BJ (cell line): ENCODE data around the gene NOTCH4. TPM values are rescaled to one million over a fixed set of nuclear protein-coding genes. Genes with fewer than 3 reads are reported as not detected.

Source experiments
- CTCF ChIA-PET: fragments of 350-600 bp; formaldehyde crosslinking; extraction: SDS; loops from one replicate; lab custom pipeline; 2021; ENCODE audit warnings: antibody characterized with exemption, inconsistent platforms; lab: Yijun Ruan, JAX
- POLR2A ChIA-PET: fragments of 300-600 bp; sonication (Branson Sonifier 250); formaldehyde crosslinking; extraction: SDS; loops from one replicate; lab custom pipeline; 2021; ENCODE audit warnings: antibody characterized with exemption; lab: Charles Lee
- DNase-seq: peaks from one replicate; pipeline ENCODE4 v3.0.0-alpha.2; 2011; ENCODE audit warnings: low read depth
- H3K27me3 ChIP-seq: 2 replicates; pipeline ENCODE4 v1.6.0; 2011; ENCODE audit warnings: low read length; ENCODE audit not compliant: control insufficient read depth, insufficient read depth
- H3K36me3 ChIP-seq: 2 replicates; pipeline ENCODE4 v1.5.1; 2011; ENCODE audit warnings: low read length; ENCODE audit not compliant: control insufficient read depth, insufficient read depth
- H3K4me3 ChIP-seq: 2 replicates; pipeline ENCODE4 v1.5.1; 2011; ENCODE audit warnings: low read depth, mild to moderate bottlenecking, control low read depth, low read length
- polyA plus RNA-seq: library from polyadenylated mRNA; depleted of rRNA; stranded (reverse); fragments of >200 nt; gene quantifications from 2 replicates; pipeline ENCODE4 v1.2.3, GENCODE V29; 2011
- TF ChIP-seq, protein P1 (sequence below): IDR thresholded peaks from 2 replicates; pipeline ENCODE4 v1.5.1; 2011; ENCODE audit warnings: low read depth, mild to moderate bottlenecking, control low read depth, inconsistent platforms, low read length, moderate library complexity; ENCODE audit not compliant: insufficient read depth

Gene NOTCH4
- polyA plus RNA-seq, 1 experiment = 0.42 TPM

DNA sequence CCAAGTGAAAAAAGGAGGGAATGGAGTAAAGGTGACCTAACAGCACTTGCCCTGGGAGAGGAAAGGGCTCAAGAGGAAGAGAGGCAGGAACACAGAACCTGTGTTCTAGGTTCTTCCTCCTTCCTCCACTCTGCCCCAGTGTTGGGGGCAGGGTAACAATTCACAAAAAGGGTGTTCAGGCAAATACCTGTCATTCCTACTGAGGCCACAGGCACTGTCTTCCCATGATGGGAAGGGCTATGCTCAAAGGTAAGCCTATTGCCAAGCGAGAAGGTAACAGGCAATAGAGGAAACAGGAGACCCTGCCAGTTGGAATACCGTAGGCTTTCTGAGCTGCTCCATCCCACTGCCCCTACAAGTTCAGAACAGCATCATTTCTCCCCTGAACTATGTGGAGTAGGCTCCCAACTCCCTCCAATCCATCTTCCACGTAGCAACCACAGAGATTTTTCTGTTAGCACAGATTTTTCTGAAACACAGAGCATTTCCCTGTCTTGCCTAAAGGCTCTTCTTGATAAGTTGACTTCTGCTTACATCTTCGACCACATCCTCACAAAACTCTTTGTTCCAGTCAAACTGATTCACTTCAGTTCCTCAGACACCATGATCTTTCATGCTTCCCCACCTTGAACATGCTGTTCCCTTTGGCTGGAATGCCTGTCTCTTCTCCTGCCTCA is 50.7 kb downstream of the NOTCH4 start:
- POLR2A ChIA-PET = no interaction called here

DNA sequence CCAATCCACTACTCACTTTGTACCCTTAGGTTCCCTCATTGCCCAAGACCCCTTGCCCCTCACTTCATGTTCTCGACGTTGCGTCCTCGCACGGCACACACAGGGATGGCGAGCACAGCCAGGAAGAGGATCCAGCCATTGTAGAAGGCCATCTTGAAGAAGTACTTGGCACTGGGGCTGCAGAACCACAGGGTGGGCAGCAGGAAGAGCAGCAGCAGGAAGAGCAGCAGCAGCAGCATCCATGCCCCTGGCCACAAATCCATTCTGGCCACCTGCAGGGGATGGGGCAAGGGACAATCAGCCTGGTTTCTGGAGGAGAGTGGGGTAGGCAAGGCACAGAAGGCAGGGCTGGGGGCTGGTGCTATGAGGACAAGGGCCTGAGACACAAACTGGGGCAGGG is 52.6 kb downstream of the NOTCH4 start:
- no peak for DNase-seq
- Histone ChIP-seq H3K36me3 (peaks cover 33% of the 10 kb centered on the region), H3K27me3 (no peaks in the 10 kb centered on the region), H3K4me3 (no peak overlapping the region)
- ChIA-PET CTCF (no interaction called here), POLR2A (no interaction called here)
- TF ChIP-seq, protein P1, sequence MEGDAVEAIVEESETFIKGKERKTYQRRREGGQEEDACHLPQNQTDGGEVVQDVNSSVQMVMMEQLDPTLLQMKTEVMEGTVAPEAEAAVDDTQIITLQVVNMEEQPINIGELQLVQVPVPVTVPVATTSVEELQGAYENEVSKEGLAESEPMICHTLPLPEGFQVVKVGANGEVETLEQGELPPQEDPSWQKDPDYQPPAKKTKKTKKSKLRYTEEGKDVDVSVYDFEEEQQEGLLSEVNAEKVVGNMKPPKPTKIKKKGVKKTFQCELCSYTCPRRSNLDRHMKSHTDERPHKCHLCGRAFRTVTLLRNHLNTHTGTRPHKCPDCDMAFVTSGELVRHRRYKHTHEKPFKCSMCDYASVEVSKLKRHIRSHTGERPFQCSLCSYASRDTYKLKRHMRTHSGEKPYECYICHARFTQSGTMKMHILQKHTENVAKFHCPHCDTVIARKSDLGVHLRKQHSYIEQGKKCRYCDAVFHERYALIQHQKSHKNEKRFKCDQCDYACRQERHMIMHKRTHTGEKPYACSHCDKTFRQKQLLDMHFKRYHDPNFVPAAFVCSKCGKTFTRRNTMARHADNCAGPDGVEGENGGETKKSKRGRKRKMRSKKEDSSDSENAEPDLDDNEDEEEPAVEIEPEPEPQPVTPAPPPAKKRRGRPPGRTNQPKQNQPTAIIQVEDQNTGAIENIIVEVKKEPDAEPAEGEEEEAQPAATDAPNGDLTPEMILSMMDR = no peak

More for the DNA sequence above, 50.7 kb downstream of the NOTCH4 start:
- Histone ChIP-seq H3K27me3 (no peaks in the 10 kb centered on the region), H3K4me3 (no peak overlapping the region), H3K36me3 (peaks cover 21% of the 10 kb centered on the region)
- CTCF ChIA-PET = no interaction called here
- TF ChIP-seq, protein P1 = no peak
- no peak for DNase-seq

DNA sequence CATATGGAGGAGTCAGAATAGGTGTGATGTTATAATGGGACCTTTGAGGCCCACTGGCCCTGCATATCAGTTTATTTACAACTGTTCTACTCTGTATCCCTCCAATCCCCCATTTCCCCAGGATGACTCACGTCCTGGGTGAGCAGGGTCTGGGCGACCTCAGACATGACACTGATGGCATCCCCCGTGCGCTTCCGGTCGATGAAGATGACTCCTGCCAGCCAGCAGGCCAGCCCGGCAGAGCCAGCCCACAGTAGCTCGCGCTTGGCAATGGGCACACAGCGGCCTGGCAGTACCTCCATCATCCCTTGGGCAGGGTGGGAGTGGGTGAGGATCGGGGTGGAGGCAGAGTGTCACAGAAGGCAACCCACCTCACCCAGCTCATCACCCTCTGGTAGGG is 53.6 kb downstream of the NOTCH4 start:
- ChIA-PET CTCF (no interaction called here), POLR2A (no interaction called here)

DNA sequence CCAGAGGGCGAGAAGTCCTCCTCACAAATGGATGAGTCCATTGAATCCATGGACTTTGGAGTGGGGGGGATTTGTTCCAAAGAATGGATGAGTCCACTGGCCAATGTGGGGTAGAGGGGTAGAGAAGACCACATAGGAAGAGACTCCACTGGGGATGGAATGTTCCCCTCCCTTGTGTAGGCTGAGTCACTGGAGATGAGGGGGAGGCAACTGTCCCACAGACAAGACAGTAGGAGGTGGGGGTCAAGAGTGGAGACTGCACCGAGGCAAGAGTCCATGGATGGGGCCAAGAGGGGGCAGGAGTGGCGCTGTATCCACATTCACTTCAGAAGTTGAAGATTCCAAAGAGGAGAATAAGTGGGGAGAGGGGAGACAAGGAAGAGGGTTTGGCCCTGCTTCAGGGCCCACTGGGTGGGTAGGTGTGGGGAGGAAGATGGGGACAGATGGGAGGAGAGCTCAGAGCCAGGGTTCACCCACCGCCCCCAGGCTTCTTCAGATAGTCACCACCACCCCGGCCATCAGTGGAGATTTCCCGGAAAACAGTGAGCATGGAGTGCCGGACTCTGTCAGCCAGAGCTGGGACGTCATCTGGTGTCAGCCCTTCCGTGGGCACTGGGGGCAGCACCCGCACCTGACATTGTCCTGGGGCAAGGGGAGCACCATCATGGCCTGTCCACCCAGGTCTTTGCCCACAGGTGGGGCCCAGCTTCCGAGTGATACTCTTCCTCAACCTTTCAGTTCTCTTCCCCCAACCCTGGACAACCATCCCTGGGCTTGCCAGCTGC is 54.9 kb downstream of the NOTCH4 start:
- TF ChIP-seq, protein P1 = no peak
- ChIA-PET CTCF (no interaction called here), POLR2A (no interaction called here)
- no peak overlapping the region for H3K4me3 ChIP-seq
- H3K27me3 ChIP-seq = no peaks in the 10 kb centered on the region
- peaks cover 33% of the 10 kb centered on the region for H3K36me3 ChIP-seq
- no peak for DNase-seq

More for the DNA sequence above, 53.6 kb downstream of the NOTCH4 start:
- Histone ChIP-seq H3K4me3 (no peak overlapping the region), H3K36me3 (peaks cover 33% of the 10 kb centered on the region), H3K27me3 (no peaks in the 10 kb centered on the region)
- DNase-seq = no peak
- TF ChIP-seq, protein P1 = no peak

GRCh38 chr6:32168350-32168749 is 55.5 kb downstream of the NOTCH4 start:
- TF ChIP-seq, protein P1 = no peak
- Histone ChIP-seq H3K27me3 (no peaks in the 10 kb centered on the region), H3K36me3 (peaks cover 33% of the 10 kb centered on the region), H3K4me3 (no peak overlapping the region)
- POLR2A ChIA-PET = no interaction called here
- CTCF ChIA-PET = no interaction called here
- no peak for DNase-seq
